PFSK-1 (cell line): Measurements from ENCODE around the gene ZNF407.

ENCODE experiments used
- FOXP2 ChIP-seq: optimal IDR thresholded peaks from 2 replicates; pipeline ENCODE3; 2011; ENCODE audit warnings: borderline replicate concordance, control low read depth, inconsistent platforms; ENCODE audit not compliant: insufficient read depth; ENCODE audit errors: extremely low read length, extremely low read depth
- POLR2AphosphoS5 ChIP-seq: IDR thresholded peaks from 2 replicates; pipeline ENCODE4 v1.6.1; 2012; ENCODE audit warnings: low read depth, mild to moderate bottlenecking, control low read depth, low read length, moderate library complexity
- SIN3A ChIP-seq: IDR thresholded peaks from 2 replicates; pipeline ENCODE4 v1.6.1; 2012; ENCODE audit warnings: mild to moderate bottlenecking, low read length, moderate library complexity, borderline replicate concordance; ENCODE audit not compliant: insufficient read depth
- TAF1 ChIP-seq: IDR thresholded peaks from 2 replicates; pipeline ENCODE4 v1.6.1; 2012; ENCODE audit warnings: low read length, control low read depth, borderline replicate concordance; ENCODE audit not compliant: insufficient read depth
- TF ChIP-seq, protein P1 (sequence below), 2 experiments: IDR thresholded peaks; 2 replicates each; pipeline versions ENCODE4 v1.6.1 to v1.8.0; 2011 to 2012; ENCODE audit warnings: low read depth in 2 of 2, low read length in 2 of 2, control low read depth in 1 of 2, inconsistent platforms in 1 of 2, mild to moderate bottlenecking in 1 of 2, moderate library complexity in 1 of 2; ENCODE audit not compliant: insufficient read depth in 1 of 2

ZNF407 gene

DNA sequence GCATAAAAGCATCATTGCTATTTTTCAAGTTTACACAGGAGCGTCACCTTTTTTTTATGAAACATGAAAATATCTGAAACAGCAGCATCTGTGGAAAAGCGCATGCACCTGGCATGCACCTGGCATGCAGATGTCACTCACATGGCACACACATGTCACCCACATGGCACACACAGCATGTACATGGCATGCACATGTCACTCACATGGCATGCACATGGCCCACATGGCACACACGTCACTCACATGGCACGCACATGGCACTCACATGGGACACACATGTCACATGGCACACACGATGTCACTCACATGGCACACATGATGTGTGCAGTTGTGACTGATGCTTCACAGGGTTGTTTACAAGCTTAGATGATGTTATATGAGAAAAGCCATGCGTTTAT, 188.0 kb downstream of the ZNF407 start:
- TF ChIP-seq POLR2AphosphoS5 (no peak), SIN3A (no peak), TAF1 (no peak), FOXP2 (no peak)
- TF ChIP-seq, protein P1, sequence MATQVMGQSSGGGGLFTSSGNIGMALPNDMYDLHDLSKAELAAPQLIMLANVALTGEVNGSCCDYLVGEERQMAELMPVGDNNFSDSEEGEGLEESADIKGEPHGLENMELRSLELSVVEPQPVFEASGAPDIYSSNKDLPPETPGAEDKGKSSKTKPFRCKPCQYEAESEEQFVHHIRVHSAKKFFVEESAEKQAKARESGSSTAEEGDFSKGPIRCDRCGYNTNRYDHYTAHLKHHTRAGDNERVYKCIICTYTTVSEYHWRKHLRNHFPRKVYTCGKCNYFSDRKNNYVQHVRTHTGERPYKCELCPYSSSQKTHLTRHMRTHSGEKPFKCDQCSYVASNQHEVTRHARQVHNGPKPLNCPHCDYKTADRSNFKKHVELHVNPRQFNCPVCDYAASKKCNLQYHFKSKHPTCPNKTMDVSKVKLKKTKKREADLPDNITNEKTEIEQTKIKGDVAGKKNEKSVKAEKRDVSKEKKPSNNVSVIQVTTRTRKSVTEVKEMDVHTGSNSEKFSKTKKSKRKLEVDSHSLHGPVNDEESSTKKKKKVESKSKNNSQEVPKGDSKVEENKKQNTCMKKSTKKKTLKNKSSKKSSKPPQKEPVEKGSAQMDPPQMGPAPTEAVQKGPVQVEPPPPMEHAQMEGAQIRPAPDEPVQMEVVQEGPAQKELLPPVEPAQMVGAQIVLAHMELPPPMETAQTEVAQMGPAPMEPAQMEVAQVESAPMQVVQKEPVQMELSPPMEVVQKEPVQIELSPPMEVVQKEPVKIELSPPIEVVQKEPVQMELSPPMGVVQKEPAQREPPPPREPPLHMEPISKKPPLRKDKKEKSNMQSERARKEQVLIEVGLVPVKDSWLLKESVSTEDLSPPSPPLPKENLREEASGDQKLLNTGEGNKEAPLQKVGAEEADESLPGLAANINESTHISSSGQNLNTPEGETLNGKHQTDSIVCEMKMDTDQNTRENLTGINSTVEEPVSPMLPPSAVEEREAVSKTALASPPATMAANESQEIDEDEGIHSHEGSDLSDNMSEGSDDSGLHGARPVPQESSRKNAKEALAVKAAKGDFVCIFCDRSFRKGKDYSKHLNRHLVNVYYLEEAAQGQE (IDR thresholded peaks at IDR 0.05; ENCODE audit: insufficient read depth in 1 of 2, low read depth in 2 of 2, low read length in 2 of 2): no peak

DNA sequence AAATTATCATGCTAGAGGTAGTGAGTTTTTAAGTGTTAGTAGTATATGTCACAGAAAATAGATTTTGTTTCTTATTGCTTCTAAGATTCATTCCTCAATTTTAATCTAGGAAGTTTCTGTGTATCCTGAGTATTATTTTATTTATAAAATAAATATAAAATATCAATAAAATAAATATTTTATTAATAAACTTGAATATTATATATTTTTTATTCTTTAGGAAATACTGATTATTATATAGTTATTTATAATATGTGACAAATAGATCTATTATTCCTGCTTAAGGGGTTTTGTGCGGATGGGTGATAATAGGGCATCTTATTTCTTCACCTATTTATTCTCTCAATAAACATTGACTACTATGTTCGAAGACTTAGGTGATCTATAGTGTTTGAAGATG, 191.0 kb downstream of the ZNF407 start:
- TF ChIP-seq FOXP2 (no peak), TAF1 (no peak)

DNA sequence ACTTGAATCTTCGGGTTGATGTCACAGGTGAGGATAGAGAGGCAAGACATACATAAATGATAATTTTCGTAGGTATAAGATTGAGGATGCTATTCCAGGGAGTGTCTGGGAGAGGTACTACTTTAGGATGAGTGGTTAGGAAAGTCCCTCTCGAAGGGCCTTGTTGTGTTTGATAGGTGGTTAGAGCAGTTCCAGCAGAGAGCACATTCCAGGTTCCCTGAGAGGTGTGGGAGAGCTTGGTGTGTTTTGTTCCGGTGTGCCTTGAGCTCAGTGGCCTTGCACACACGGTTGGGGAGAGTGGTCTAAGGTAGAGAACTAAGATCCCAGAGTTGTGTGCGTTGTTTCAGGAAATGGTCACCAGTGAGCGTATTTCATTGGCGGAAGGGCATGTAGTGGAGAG, 191.4 kb downstream of the ZNF407 start:
- TF ChIP-seq TAF1 (no peak), SIN3A (no peak), FOXP2 (no peak), POLR2AphosphoS5 (no peak)
- TF ChIP-seq, protein P1 (IDR thresholded peaks at IDR 0.05; ENCODE audit: insufficient read depth in 1 of 2, low read depth in 2 of 2, low read length in 2 of 2): no peak

DNA sequence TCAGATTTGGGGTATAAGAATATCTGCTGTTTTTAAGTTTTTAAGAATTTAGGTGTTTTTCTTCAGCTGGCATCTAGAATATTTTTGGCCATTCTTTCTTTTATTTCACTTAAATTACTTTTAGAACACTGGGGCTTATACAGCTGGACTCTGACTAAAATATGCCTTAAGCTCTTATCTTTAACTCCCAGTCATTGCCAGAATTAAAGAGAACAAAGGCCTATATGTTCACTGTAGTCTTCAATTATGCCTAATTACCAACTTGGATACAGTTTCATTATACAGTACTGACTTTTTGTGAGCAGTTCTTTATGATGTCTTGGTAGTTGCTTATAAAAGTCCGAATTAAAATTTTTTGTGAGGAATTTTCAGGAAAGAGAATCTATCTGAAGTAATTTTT, 192.8 kb downstream of the ZNF407 start:
- no peak for TF ChIP-seq POLR2AphosphoS5

DNA sequence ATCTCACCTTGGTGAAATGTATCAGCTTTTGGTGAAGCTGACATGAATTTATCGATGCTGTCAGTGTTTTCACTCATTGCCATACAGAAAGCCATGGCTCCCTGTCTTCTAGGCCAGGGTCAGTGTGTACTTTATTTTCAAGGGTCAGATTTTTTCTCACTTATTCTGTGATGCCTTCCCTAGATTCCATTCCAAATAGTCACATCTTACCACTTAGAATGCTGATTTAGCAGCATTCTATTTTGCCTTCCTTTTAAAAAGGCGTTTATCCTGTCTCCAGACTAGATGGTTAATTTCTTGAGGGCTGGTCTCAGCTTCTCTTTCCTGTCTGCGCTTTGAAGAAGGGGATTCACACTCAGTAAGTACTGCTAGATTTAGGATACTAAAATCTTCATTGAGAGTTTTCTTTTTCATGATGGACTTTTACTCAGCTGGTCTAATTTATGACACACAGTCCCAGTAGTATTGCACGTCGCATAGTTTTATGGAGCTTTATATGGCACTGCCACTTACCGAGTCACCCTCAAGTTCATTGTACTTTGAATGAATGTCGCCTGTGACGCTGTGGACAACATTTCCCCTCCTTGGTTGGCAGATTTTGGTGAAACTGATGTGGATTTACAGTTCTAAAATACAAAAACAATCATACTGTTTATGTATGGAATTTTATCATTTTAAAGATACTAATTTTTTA, 194.0 kb downstream of the ZNF407 start:
- TF ChIP-seq, protein P1 (IDR thresholded peaks at IDR 0.05; ENCODE audit: insufficient read depth in 1 of 2, low read depth in 2 of 2, low read length in 2 of 2): no peak
- TF ChIP-seq FOXP2 (no peak), SIN3A (no peak), TAF1 (no peak), POLR2AphosphoS5 (no peak)

DNA sequence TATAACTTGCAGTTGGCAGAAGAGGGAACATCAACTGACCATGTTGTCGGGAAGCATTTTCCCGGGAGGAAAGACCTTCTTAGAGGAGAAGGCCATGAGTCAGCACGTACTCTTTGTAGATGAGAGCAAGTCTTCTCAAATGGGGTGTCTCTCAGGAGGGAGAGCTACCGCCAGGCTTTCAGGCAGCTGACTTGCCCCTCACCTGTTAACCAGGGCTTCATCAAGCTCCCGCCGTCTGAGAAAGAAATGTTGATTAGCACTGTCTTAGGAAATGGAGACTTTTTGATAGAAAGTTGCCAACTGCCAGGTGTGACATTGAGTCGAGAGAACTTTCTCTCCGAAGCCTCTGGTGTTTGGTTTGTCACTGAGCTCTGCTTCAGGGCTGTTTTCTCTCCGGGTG, 196.1 kb downstream of the ZNF407 start:
- TF ChIP-seq SIN3A: no peak
- TF ChIP-seq TAF1: no peak
- no peak for TF ChIP-seq POLR2AphosphoS5
- TF ChIP-seq, protein P1 (IDR thresholded peaks at IDR 0.05; ENCODE audit: insufficient read depth in 1 of 2, low read depth in 2 of 2, low read length in 2 of 2): no peak
- no peak for TF ChIP-seq FOXP2
